H1 (cell line): Measurements from ENCODE around the gene LFNG. TPM values are rescaled to one million over a fixed set of nuclear protein-coding genes. Genes with fewer than 3 reads are reported as not detected.

Experiments used
- CTCF ChIA-PET: fragments of 300-600 bp; sonication (Branson Sonifier 250); formaldehyde crosslinking; loops from one replicate; lab custom pipeline; 2021; ENCODE audit not compliant: partially characterized antibody; lab: Charles Lee
- POLR2A ChIA-PET: fragments of 300-600 bp; sonication (Branson Sonifier 250); formaldehyde crosslinking; loops from one replicate; lab custom pipeline; 2021; ENCODE audit warnings: inconsistent platforms; ENCODE audit not compliant: partially characterized antibody; lab: Charles Lee
- DNase-seq, 2 experiments: peaks; one replicate each; pipeline versions ENCODE4 v3.0.0 to v3.0.0-alpha.2; 2010 to 2022; ENCODE audit warnings: low spot score in 2 of 2, low read depth in 1 of 2, mixed read lengths in 1 of 2
- FAIRE-seq: peaks from 2 replicates; lab custom pipeline; 2011; peaks lifted over from hg19 to GRCh38; lab: Jason Lieb, UNC
- H2AFZ ChIP-seq: 2 replicates; pipeline ENCODE4 v1.8.1; 2012; ENCODE audit warnings: low read length, inconsistent platforms
- H2AK5ac ChIP-seq: 2 replicates; pipeline ENCODE4 v1.6.1; 2013; ENCODE audit warnings: low read depth, low read length
- H2BK120ac ChIP-seq: replicated peaks from 2 replicates; pipeline ENCODE3; 2013; ENCODE audit warnings: low read depth, low read length, inconsistent platforms
- H2BK12ac ChIP-seq: 2 replicates; pipeline ENCODE4 v1.6.1; 2013; ENCODE audit warnings: low read depth, low read length
- H2BK15ac ChIP-seq: 2 replicates; pipeline ENCODE4 v1.6.1; 2013; ENCODE audit warnings: low read length
- H2BK20ac ChIP-seq: 2 replicates; pipeline ENCODE4 v1.6.1; 2013; ENCODE audit warnings: low read length
- H2BK5ac ChIP-seq: 2 replicates; pipeline ENCODE4 v1.6.1; 2013; ENCODE audit warnings: low read depth, low read length
- H3K14ac ChIP-seq: 2 replicates; pipeline ENCODE4 v1.6.1; 2013; ENCODE audit warnings: inconsistent platforms; ENCODE audit not compliant: insufficient read length
- H3K18ac ChIP-seq: 2 replicates; pipeline ENCODE4 v1.6.1; 2013; ENCODE audit warnings: low read length; ENCODE audit errors: extremely low read depth
- H3K23ac ChIP-seq: 2 replicates; pipeline ENCODE4 v1.6.1; 2013; ENCODE audit warnings: inconsistent platforms; ENCODE audit not compliant: insufficient read length
- H3K23me2 ChIP-seq: 2 replicates; pipeline ENCODE4 v1.6.1; 2013; ENCODE audit warnings: low read depth, low read length
- H3K27ac ChIP-seq: 2 replicates; pipeline ENCODE4 v1.6.1; 2011; ENCODE audit warnings: low read depth, low read length, inconsistent platforms
- H3K27me3 ChIP-seq, 4 experiments: replicated peaks in 1 of 4; 1 replicate in 1 of 4; 2 replicates in 3 of 4; pipeline versions ENCODE4 v1.6.1 to v1.8.1; 2011 to 2013; ENCODE audit warnings: low read length in 3 of 4, mild to moderate bottlenecking in 3 of 4, inconsistent platforms in 2 of 4, mixed read lengths in 2 of 4, moderate library complexity in 1 of 4; ENCODE audit not compliant: control insufficient read depth in 3 of 4, insufficient read depth in 3 of 4; ENCODE audit errors: extremely low read depth in 1 of 4
- H3K36me3 ChIP-seq, 4 experiments: 2 replicates each; pipeline versions ENCODE4 v1.6.1 to v1.8.1; 2011 to 2013; ENCODE audit warnings: mild to moderate bottlenecking in 4 of 4, low read length in 3 of 4, moderate library complexity in 2 of 4, control low read depth in 1 of 4, inconsistent platforms in 1 of 4; ENCODE audit not compliant: insufficient read depth in 4 of 4, control insufficient read depth in 2 of 4
- H3K4ac ChIP-seq: replicated peaks from 2 replicates; pipeline ENCODE3; 2013; ENCODE audit warnings: low read length, low read depth, mixed read lengths, inconsistent platforms; ENCODE audit not compliant: insufficient read length
- H3K4me1 ChIP-seq, 4 experiments: replicated peaks in 1 of 4; 1 replicate in 1 of 4; 2 replicates in 3 of 4; pipeline versions ENCODE4 v1.6.1 to v1.8.1; 2011 to 2013; ENCODE audit warnings: low read length in 3 of 4, inconsistent platforms in 2 of 4, mixed read lengths in 1 of 4; ENCODE audit not compliant: insufficient read depth in 4 of 4, control insufficient read depth in 3 of 4
- H3K4me2 ChIP-seq, 2 experiments: 2 replicates each; pipeline versions ENCODE4 v1.6.1 to v1.8.1; 2011 to 2013; ENCODE audit warnings: low read depth in 2 of 2, low read length in 2 of 2, control low read depth in 1 of 2, inconsistent platforms in 1 of 2, mild to moderate bottlenecking in 1 of 2; ENCODE audit not compliant: insufficient read depth in 1 of 2
- H3K4me3 ChIP-seq, 4 experiments: fragments of 200-600, 300-600 bp in 1 of 4; sonication (generic), shearing (Covaris generic), sonication (Bioruptor Twin) in 1 of 4; 2 replicates each; pipeline versions ENCODE4 v1.5.1 to v1.8.1; 2011 to 2016; ENCODE audit warnings: low read length in 4 of 4, low read depth in 3 of 4, control low read depth in 2 of 4, inconsistent platforms in 2 of 4, mild to moderate bottlenecking in 2 of 4, mixed read lengths in 1 of 4, moderate library complexity in 1 of 4; ENCODE audit not compliant: insufficient read depth in 2 of 4; ENCODE audit errors: extremely low read depth in 1 of 4
- H3K56ac ChIP-seq: replicated peaks from 2 replicates; pipeline ENCODE3; 2013; ENCODE audit warnings: low read depth, mild to moderate bottlenecking, mixed read lengths, low read length, inconsistent platforms; ENCODE audit not compliant: insufficient read length
- H3K79me1 ChIP-seq: 2 replicates; pipeline ENCODE4 v1.6.1; 2013; ENCODE audit warnings: low read depth, low read length, control low read depth
- H3K79me2 ChIP-seq, 2 experiments: 2 replicates each; pipeline versions ENCODE4 v1.6.1 to v1.8.1; 2012 to 2013; ENCODE audit warnings: low read length in 2 of 2, mild to moderate bottlenecking in 2 of 2, inconsistent platforms in 1 of 2; ENCODE audit not compliant: insufficient read depth in 2 of 2, control insufficient read depth in 1 of 2
- H3K9ac ChIP-seq, 4 experiments: replicated peaks in 1 of 4; 1 replicate in 1 of 4; 2 replicates in 3 of 4; pipeline versions ENCODE4 v1.6.1 to v1.8.1; 2011 to 2013; ENCODE audit warnings: low read depth in 3 of 4, low read length in 3 of 4, control low read depth in 2 of 4, mild to moderate bottlenecking in 2 of 4, moderate library complexity in 2 of 4, inconsistent platforms in 1 of 4; ENCODE audit errors: extremely low read depth in 1 of 4
- H3K9me3 ChIP-seq, 2 experiments: 2 replicates each; pipeline versions ENCODE4 v1.6.1 to v1.8.1; 2012 to 2013; ENCODE audit warnings: mild to moderate bottlenecking in 2 of 2, moderate library complexity in 2 of 2, control low read depth in 1 of 2, inconsistent platforms in 1 of 2, low read depth in 1 of 2, low read length in 1 of 2, mixed read lengths in 1 of 2; ENCODE audit not compliant: insufficient read depth in 2 of 2
- H4K20me1 ChIP-seq, 2 experiments: replicated peaks in 1 of 2; 2 replicates each; pipeline versions ENCODE3 to v1.8.1; 2011 to 2013; ENCODE audit warnings: inconsistent platforms in 2 of 2, low read length in 2 of 2, mild to moderate bottlenecking in 1 of 2; ENCODE audit not compliant: insufficient read depth in 2 of 2, control insufficient read depth in 1 of 2
- H4K5ac ChIP-seq: 2 replicates; pipeline ENCODE4 v1.6.1; 2013; ENCODE audit warnings: low read length, low read depth, mixed read lengths, inconsistent platforms; ENCODE audit not compliant: insufficient read length
- H4K8ac ChIP-seq: 2 replicates; pipeline ENCODE4 v1.8.0; 2013; ENCODE audit warnings: mild to moderate bottlenecking, moderate library complexity, low read length, inconsistent platforms; ENCODE audit not compliant: insufficient read depth; ENCODE audit errors: extremely low read depth
- H4K91ac ChIP-seq: replicated peaks from 2 replicates; pipeline ENCODE3; 2013; ENCODE audit warnings: low read length, mixed read lengths, inconsistent platforms; ENCODE audit not compliant: insufficient read length
- HDAC6 ChIP-seq: IDR thresholded peaks from one replicate; pipeline ENCODE4 v1.7.1; 2012; ENCODE audit warnings: low read depth, mild to moderate bottlenecking, inconsistent platforms, low read length, moderate library complexity
- PHF8 ChIP-seq: fragments of 200-600 bp; sonication (generic); conservative IDR thresholded peaks from 2 replicates; pipeline ENCODE4 v1.7.1; 2012; ENCODE audit warnings: low read depth, mild to moderate bottlenecking, inconsistent platforms, low read length, moderate library complexity
- SP2 ChIP-seq: IDR thresholded peaks from 2 replicates; pipeline ENCODE4 v1.6.1; 2012; ENCODE audit warnings: mild to moderate bottlenecking, low read length, inconsistent platforms
- TCF12 ChIP-seq: IDR thresholded peaks from 2 replicates; pipeline ENCODE4 v1.6.1; 2011; ENCODE audit warnings: low read depth, mild to moderate bottlenecking, low read length
- TEAD4 ChIP-seq: IDR thresholded peaks from 2 replicates; pipeline ENCODE4 v1.6.1; 2012; ENCODE audit warnings: low read depth, low read length, inconsistent platforms, mixed read lengths
- WGBS, 2 experiments: shearing (Covaris generic) in 1 of 2; methylation state at CpG; one replicate each; pipeline versions ENCODE4 v1.1.6 to v1.1.7; 2013 to 2015; ENCODE audit warnings: low lambda C conversion rate in 2 of 2, mixed read lengths in 2 of 2, inconsistent platforms in 1 of 2, low coverage in 1 of 2, missing lambda C conversion rate in 1 of 2; ENCODE audit not compliant: insufficient replicate concordance in 2 of 2, insufficient coverage in 1 of 2, insufficient read length in 1 of 2; ENCODE audit errors: extremely low coverage in 1 of 2, missing lambda C conversion rate in 1 of 2; 5-methylcytosine and 5-hydroxymethylcytosine counted together
- polyA plus RNA-seq, 7 experiments: library from polyadenylated mRNA; depleted of rRNA in 3 of 7; stranded (reverse) in 5 of 7; unstranded in 2 of 7; fragments of >200 nt in 5 of 7; fragments of 200-250 nt in 2 of 7; gene quantifications; 1 replicate in 5 of 7; 2 replicates in 1 of 7; 4 replicates in 1 of 7; pipeline versions ENCODE4 v1.2.1 to v1.2.3, GENCODE V29; 2011 to 2013; ENCODE audit warnings: missing spikeins in 2 of 7, mixed read lengths in 2 of 7
- total RNA-seq: library from RNA; stranded (reverse); fragmentation: NEBNext Ultra II Directional; extraction: Animal tissue kit (Norgen Biotek cat#: 25700); gene quantifications from 2 replicates; pipeline ENCODE4 v1.2.1, GENCODE V29; 2021
- TF ChIP-seq, protein P1 (sequence below): IDR thresholded peaks from 2 replicates; pipeline ENCODE4 v1.6.1; 2012; ENCODE audit warnings: inconsistent platforms

Gene LFNG
- total and polyA plus RNA-seq, 2 of the 8 experiments (the other 6 are each of a cell fraction or from before 2014, with no cell fraction given), result 31.6 to 35.6 TPM

DNA sequence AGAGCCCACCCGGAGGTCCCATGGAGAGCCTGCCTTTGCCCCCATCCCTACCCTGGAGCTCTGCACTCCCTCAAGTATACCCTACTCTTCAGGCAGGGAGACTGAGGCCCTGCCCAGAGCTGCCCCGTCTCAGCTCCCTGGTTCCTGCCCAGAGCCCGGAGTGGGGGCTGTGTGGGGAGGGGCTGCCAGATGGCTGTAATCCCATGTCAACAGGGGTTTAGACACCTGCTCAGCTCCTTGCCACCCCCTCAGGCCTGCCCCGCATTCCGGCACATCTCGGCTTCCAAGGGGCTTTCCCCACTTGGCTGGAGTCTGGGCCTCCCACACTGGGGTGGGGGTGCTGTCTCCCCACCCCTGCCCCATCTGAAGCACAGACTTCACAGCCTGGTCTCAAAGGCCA, 20.9 kb upstream of the LFNG start:
- Histone ChIP-seq H3K79me1 (no peaks in the 10 kb centered on the region; the same call in 1 of the 2 replicates), H3K4me2 (no peak overlapping the region), H2AFZ (no peak overlapping the region), H3K36me3 (no peaks in the 10 kb centered on the region), H2AK5ac (0 out of 2 replicates have a peak overlapping the region, but pooled peaks have one; percentile 75), H3K4ac (peak overlapping the region; percentile 44), H3K4me1 (peaks cover 0 to 51% (median 37%) of the 10 kb centered on the region in 4 experiments; a peak in 6 of 7 replicates), H3K14ac (no peak overlapping the region), H3K23me2 (no peaks in the 10 kb centered on the region), H4K91ac (peak overlapping the region; percentile 98), H4K20me1 (no peaks in the 10 kb centered on the region), H3K4me3 (no peak overlapping the region), H2BK120ac (peak overlapping the region; percentile 97), H3K9me3 (no peaks in the 10 kb centered on the region), H3K9ac (no peak overlapping the region), H2BK15ac (no peak overlapping the region), H3K27me3 (no peaks in the 10 kb centered on the region), H2BK5ac (peak overlapping the region; percentile 89), H3K18ac (peak overlapping the region; percentile 99; the same call in 1 of the 2 replicates), H3K23ac (no peak overlapping the region), H3K79me2 (no peaks in the 10 kb centered on the region), H2BK12ac (peak overlapping the region; percentile 99; the same call in 1 of the 2 replicates), H4K8ac (no peak overlapping the region), H4K5ac (peak overlapping the region; percentile 36), H3K56ac (no peak overlapping the region), H2BK20ac (0 out of 2 replicates have a peak overlapping the region, but pooled peaks have one; percentile 98), H3K27ac (peak overlapping the region; percentile 82; the same call in 1 of the 2 replicates)
- DNase-seq (no peak), FAIRE-seq (no peak)
- CTCF ChIA-PET, result interaction anchor here (0.6 to 8.5 kb wide), 16 partner anchors 9 to 217 kb away, joined by 3 to 67 read pairs (median 3); no protein-coding TSS in a partner anchor
- TF ChIP-seq HDAC6 (no peak), PHF8 (no peak), TCF12 (peak; percentile 73; the same call in 1 of the 2 replicates), SP2 (no peak), TEAD4 (peak; percentile 53; the same call in 1 of the 2 replicates)
- TF ChIP-seq, protein P1, sequence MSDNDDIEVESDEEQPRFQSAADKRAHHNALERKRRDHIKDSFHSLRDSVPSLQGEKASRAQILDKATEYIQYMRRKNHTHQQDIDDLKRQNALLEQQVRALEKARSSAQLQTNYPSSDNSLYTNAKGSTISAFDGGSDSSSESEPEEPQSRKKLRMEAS, result no peak
- WGBS, 2 experiments, result 72% methylated on average over 6 of the region's 6 CpGs; no CpG with 5 or more reads in 1 of the 2 experiments
- POLR2A ChIA-PET, result interaction anchor here (0.9 to 3.1 kb wide), 8 partner anchors 11 to 86 kb away, joined by 3 to 19 read pairs (median 3); no protein-coding TSS in a partner anchor
